ENCODE results near the gene TBC1D9.

TBC1D9 gene

GRCh38 chr4:140642674-140643437, 113.3 kb downstream of the TBC1D9 start:
- Histone ChIP-seq H3K4me1 (ENCODE audit: control insufficient read depth in 2 of 2, insufficient read depth in 2 of 2, low read length in 2 of 2) (no peaks in the 10 kb centered on the region), H3K9me3 (ENCODE audit: control insufficient read depth in 2 of 2, low read length in 2 of 2) (no peaks in the 10 kb centered on the region), H3K27me3 (ENCODE audit: control insufficient read depth in 2 of 2, insufficient read depth in 2 of 2, low read length in 2 of 2) (no peaks in the 10 kb centered on the region), H3K4me3 (ENCODE audit: low read length in 2 of 2) (no peak overlapping the region), H3K36me3 (ENCODE audit: control insufficient read depth in 2 of 2, insufficient read depth in 2 of 2, low read length in 2 of 2) (peaks cover 0 to 2% of the 10 kb centered on the region in 2 donors), H3K27ac (ENCODE audit: low read depth in 2 of 2, low read length in 2 of 2) (no peak overlapping the region), H3K9ac (ENCODE audit: low read depth in 1 of 2, low read length in 2 of 2) (no peak overlapping the region)

GRCh38 chr4:140641789-140642439, 114.3 kb downstream of the TBC1D9 start:
- Histone ChIP-seq H3K9ac (ENCODE audit: low read depth in 1 of 2, low read length in 2 of 2) (no peak overlapping the region), H3K27ac (ENCODE audit: low read depth in 2 of 2, low read length in 2 of 2) (no peak overlapping the region), H3K4me1 (ENCODE audit: control insufficient read depth in 2 of 2, insufficient read depth in 2 of 2, low read length in 2 of 2) (no peaks in the 10 kb centered on the region), H3K4me3 (ENCODE audit: low read length in 2 of 2) (no peak overlapping the region), H3K9me3 (ENCODE audit: control insufficient read depth in 2 of 2, low read length in 2 of 2) (no peaks in the 10 kb centered on the region), H3K27me3 (ENCODE audit: control insufficient read depth in 2 of 2, insufficient read depth in 2 of 2, low read length in 2 of 2) (no peaks in the 10 kb centered on the region), H3K36me3 (ENCODE audit: control insufficient read depth in 2 of 2, insufficient read depth in 2 of 2, low read length in 2 of 2) (peaks cover 0 to 2% of the 10 kb centered on the region in 2 donors)

- H3K4me3 ChIP-seq (ENCODE audit: low read length in 2 of 2) = no peak overlapping the region
- no peak overlapping the region for H3K27ac ChIP-seq (ENCODE audit: low read depth in 2 of 2, low read length in 2 of 2)
- no peak overlapping the region for H3K9ac ChIP-seq (ENCODE audit: low read depth in 1 of 2, low read length in 2 of 2)
- H3K27me3 ChIP-seq (ENCODE audit: control insufficient read depth in 2 of 2, insufficient read depth in 2 of 2, low read length in 2 of 2) = no peaks in the 10 kb centered on the region
- no peaks in the 10 kb centered on the region for H3K4me1 ChIP-seq (ENCODE audit: control insufficient read depth in 2 of 2, insufficient read depth in 2 of 2, low read length in 2 of 2)
- peaks cover 0 to 2% of the 10 kb centered on the region in 2 donors for H3K36me3 ChIP-seq (ENCODE audit: control insufficient read depth in 2 of 2, insufficient read depth in 2 of 2, low read length in 2 of 2)
- no peaks in the 10 kb centered on the region for H3K9me3 ChIP-seq (ENCODE audit: control insufficient read depth in 2 of 2, low read length in 2 of 2)
These were observed 115.1 kb downstream of the TBC1D9 start for GRCh38 chr4:140641105-140641555.

GRCh38 chr4:140640150-140640748, 115.9 kb downstream of the TBC1D9 start:
- no peaks in the 10 kb centered on the region for H3K9me3 ChIP-seq (ENCODE audit: control insufficient read depth in 2 of 2, low read length in 2 of 2)
- H3K9ac ChIP-seq (ENCODE audit: low read depth in 1 of 2, low read length in 2 of 2) = no peak overlapping the region
- H3K36me3 ChIP-seq (ENCODE audit: control insufficient read depth in 2 of 2, insufficient read depth in 2 of 2, low read length in 2 of 2) = peaks cover 0 to 2% of the 10 kb centered on the region in 2 donors
- H3K4me3 ChIP-seq (ENCODE audit: low read length in 2 of 2) = no peak overlapping the region
- H3K4me1 ChIP-seq (ENCODE audit: control insufficient read depth in 2 of 2, insufficient read depth in 2 of 2, low read length in 2 of 2) = no peaks in the 10 kb centered on the region
- no peak overlapping the region for H3K27ac ChIP-seq (ENCODE audit: low read depth in 2 of 2, low read length in 2 of 2)
- H3K27me3 ChIP-seq (ENCODE audit: control insufficient read depth in 2 of 2, insufficient read depth in 2 of 2, low read length in 2 of 2) = no peaks in the 10 kb centered on the region

- H3K4me1 ChIP-seq (ENCODE audit: control insufficient read depth in 2 of 2, insufficient read depth in 2 of 2, low read length in 2 of 2) = no peaks in the 10 kb centered on the region
- H3K27me3 ChIP-seq (ENCODE audit: control insufficient read depth in 2 of 2, insufficient read depth in 2 of 2, low read length in 2 of 2) = no peaks in the 10 kb centered on the region
- H3K9ac ChIP-seq (ENCODE audit: low read depth in 1 of 2, low read length in 2 of 2) = no peak overlapping the region
- no peak overlapping the region for H3K27ac ChIP-seq (ENCODE audit: low read depth in 2 of 2, low read length in 2 of 2)
- no peak overlapping the region for H3K4me3 ChIP-seq (ENCODE audit: low read length in 2 of 2)
- H3K36me3 ChIP-seq (ENCODE audit: control insufficient read depth in 2 of 2, insufficient read depth in 2 of 2, low read length in 2 of 2) = peaks cover 0 to 2% of the 10 kb centered on the region in 2 donors
- H3K9me3 ChIP-seq (ENCODE audit: control insufficient read depth in 2 of 2, low read length in 2 of 2) = no peaks in the 10 kb centered on the region
These were observed 117.1 kb downstream of the TBC1D9 start for GRCh38 chr4:140639066-140639465.

- Histone ChIP-seq H3K27ac (ENCODE audit: low read depth in 2 of 2, low read length in 2 of 2) (no peak overlapping the region), H3K4me1 (ENCODE audit: control insufficient read depth in 2 of 2, insufficient read depth in 2 of 2, low read length in 2 of 2) (no peaks in the 10 kb centered on the region), H3K9me3 (ENCODE audit: control insufficient read depth in 2 of 2, low read length in 2 of 2) (no peaks in the 10 kb centered on the region), H3K36me3 (ENCODE audit: control insufficient read depth in 2 of 2, insufficient read depth in 2 of 2, low read length in 2 of 2) (no peaks in the 10 kb centered on the region), H3K4me3 (ENCODE audit: low read length in 2 of 2) (no peak overlapping the region), H3K27me3 (ENCODE audit: control insufficient read depth in 2 of 2, insufficient read depth in 2 of 2, low read length in 2 of 2) (no peaks in the 10 kb centered on the region), H3K9ac (ENCODE audit: low read depth in 1 of 2, low read length in 2 of 2) (no peak overlapping the region)
These were observed 118.3 kb downstream of the TBC1D9 start for GRCh38 chr4:140637836-140638235.

GRCh38 chr4:140635606-140636005, 120.6 kb downstream of the TBC1D9 start:
- Histone ChIP-seq H3K36me3 (ENCODE audit: control insufficient read depth in 2 of 2, insufficient read depth in 2 of 2, low read length in 2 of 2) (no peaks in the 10 kb centered on the region), H3K4me1 (ENCODE audit: control insufficient read depth in 2 of 2, insufficient read depth in 2 of 2, low read length in 2 of 2) (no peaks in the 10 kb centered on the region), H3K9ac (ENCODE audit: low read depth in 1 of 2, low read length in 2 of 2) (no peak overlapping the region), H3K27me3 (ENCODE audit: control insufficient read depth in 2 of 2, insufficient read depth in 2 of 2, low read length in 2 of 2) (no peaks in the 10 kb centered on the region), H3K4me3 (ENCODE audit: low read length in 2 of 2) (no peak overlapping the region), H3K9me3 (ENCODE audit: control insufficient read depth in 2 of 2, low read length in 2 of 2) (no peaks in the 10 kb centered on the region), H3K27ac (ENCODE audit: low read depth in 2 of 2, low read length in 2 of 2) (no peak overlapping the region)

- Histone ChIP-seq H3K4me3 (ENCODE audit: low read length in 2 of 2) (no peak overlapping the region), H3K4me1 (ENCODE audit: control insufficient read depth in 2 of 2, insufficient read depth in 2 of 2, low read length in 2 of 2) (no peaks in the 10 kb centered on the region), H3K27ac (ENCODE audit: low read depth in 2 of 2, low read length in 2 of 2) (no peak overlapping the region), H3K9me3 (ENCODE audit: control insufficient read depth in 2 of 2, low read length in 2 of 2) (no peaks in the 10 kb centered on the region), H3K36me3 (ENCODE audit: control insufficient read depth in 2 of 2, insufficient read depth in 2 of 2, low read length in 2 of 2) (no peaks in the 10 kb centered on the region), H3K27me3 (ENCODE audit: control insufficient read depth in 2 of 2, insufficient read depth in 2 of 2, low read length in 2 of 2) (no peaks in the 10 kb centered on the region), H3K9ac (ENCODE audit: low read depth in 1 of 2, low read length in 2 of 2) (no peak overlapping the region)
These were observed 122.2 kb downstream of the TBC1D9 start for GRCh38 chr4:140633951-140634350.

GRCh38 chr4:140633124-140633523, 123.1 kb downstream of the TBC1D9 start:
- H3K27ac ChIP-seq (ENCODE audit: low read depth in 2 of 2, low read length in 2 of 2) = no peak overlapping the region
- H3K4me3 ChIP-seq (ENCODE audit: low read length in 2 of 2) = no peak overlapping the region
- H3K9ac ChIP-seq (ENCODE audit: low read depth in 1 of 2, low read length in 2 of 2) = no peak overlapping the region
- H3K36me3 ChIP-seq (ENCODE audit: control insufficient read depth in 2 of 2, insufficient read depth in 2 of 2, low read length in 2 of 2) = peaks cover 0 to under 1% of the 10 kb centered on the region in 2 donors
- no peaks in the 10 kb centered on the region for H3K27me3 ChIP-seq (ENCODE audit: control insufficient read depth in 2 of 2, insufficient read depth in 2 of 2, low read length in 2 of 2)
- H3K4me1 ChIP-seq (ENCODE audit: control insufficient read depth in 2 of 2, insufficient read depth in 2 of 2, low read length in 2 of 2) = no peaks in the 10 kb centered on the region
- no peaks in the 10 kb centered on the region for H3K9me3 ChIP-seq (ENCODE audit: control insufficient read depth in 2 of 2, low read length in 2 of 2)

- no peaks in the 10 kb centered on the region for H3K9me3 ChIP-seq (ENCODE audit: control insufficient read depth in 2 of 2, low read length in 2 of 2)
- H3K27ac ChIP-seq (ENCODE audit: low read depth in 2 of 2, low read length in 2 of 2) = no peak overlapping the region
- H3K27me3 ChIP-seq (ENCODE audit: control insufficient read depth in 2 of 2, insufficient read depth in 2 of 2, low read length in 2 of 2) = no peaks in the 10 kb centered on the region
- peaks cover 0 to 4% of the 10 kb centered on the region in 2 donors for H3K36me3 ChIP-seq (ENCODE audit: control insufficient read depth in 2 of 2, insufficient read depth in 2 of 2, low read length in 2 of 2)
- no peaks in the 10 kb centered on the region for H3K4me1 ChIP-seq (ENCODE audit: control insufficient read depth in 2 of 2, insufficient read depth in 2 of 2, low read length in 2 of 2)
- H3K9ac ChIP-seq (ENCODE audit: low read depth in 1 of 2, low read length in 2 of 2) = no peak overlapping the region
- no peak overlapping the region for H3K4me3 ChIP-seq (ENCODE audit: low read length in 2 of 2)
These were observed 125.9 kb downstream of the TBC1D9 start for GRCh38 chr4:140630246-140630645.
